Endothelial cell (in vitro differentiated cells): ENCODE data around the gene KCNJ5. TPM values are rescaled to one million over a fixed set of nuclear protein-coding genes. Genes with fewer than 3 reads are reported as not detected.

Experiments used
- DNase-seq: peaks from one replicate; pipeline ENCODE4 v3.0.0; 2021; ENCODE audit warnings: low spot score
- H3K27ac Mint-ChIP-seq: one replicate; pipeline ENCODE4 v1.8.0; 2021; ENCODE audit warnings: mixed read lengths, inconsistent platforms; ENCODE audit not compliant: unreplicated experiment
- H3K27me3 Mint-ChIP-seq: one replicate; pipeline ENCODE4 v1.8.0; 2021; ENCODE audit warnings: mild to moderate bottlenecking, moderate library complexity, mixed read lengths, inconsistent platforms; ENCODE audit not compliant: unreplicated experiment
- H3K36me3 Mint-ChIP-seq: one replicate; pipeline ENCODE4 v1.8.0; 2021; ENCODE audit warnings: mild to moderate bottlenecking, low read depth, mixed read lengths, inconsistent platforms; ENCODE audit not compliant: unreplicated experiment
- H3K4me1 Mint-ChIP-seq: one replicate; pipeline ENCODE4 v1.8.0; 2021; ENCODE audit warnings: mild to moderate bottlenecking, mixed read lengths, inconsistent platforms; ENCODE audit not compliant: unreplicated experiment
- H3K4me3 Mint-ChIP-seq: one replicate; pipeline ENCODE4 v1.8.0; 2021; ENCODE audit warnings: mild to moderate bottlenecking, mixed read lengths, inconsistent platforms; ENCODE audit not compliant: unreplicated experiment
- H3K9me3 Mint-ChIP-seq: one replicate; pipeline ENCODE4 v1.8.0; 2021; ENCODE audit warnings: mixed read lengths, inconsistent platforms; ENCODE audit not compliant: unreplicated experiment
- total RNA-seq: library from RNA; stranded (reverse); fragmentation: NEBNext Ultra II Directional; extraction: Animal tissue kit (Norgen Biotek cat#: 25700); gene quantifications from one replicate; pipeline ENCODE4 v1.2.1, GENCODE V29; 2021; ENCODE audit not compliant: unreplicated experiment
- TF ChIP-seq, protein P1 (sequence below): fragments of 200-600 bp; sonication (generic); IDR thresholded peaks from one replicate; pipeline ENCODE4 v1.5.0; 2021; ENCODE audit warnings: antibody characterized with exemption; ENCODE audit not compliant: unreplicated experiment

The KCNJ5 gene
- total RNA-seq, 1 donor from 2014 or later = 0.05 TPM

DNA sequence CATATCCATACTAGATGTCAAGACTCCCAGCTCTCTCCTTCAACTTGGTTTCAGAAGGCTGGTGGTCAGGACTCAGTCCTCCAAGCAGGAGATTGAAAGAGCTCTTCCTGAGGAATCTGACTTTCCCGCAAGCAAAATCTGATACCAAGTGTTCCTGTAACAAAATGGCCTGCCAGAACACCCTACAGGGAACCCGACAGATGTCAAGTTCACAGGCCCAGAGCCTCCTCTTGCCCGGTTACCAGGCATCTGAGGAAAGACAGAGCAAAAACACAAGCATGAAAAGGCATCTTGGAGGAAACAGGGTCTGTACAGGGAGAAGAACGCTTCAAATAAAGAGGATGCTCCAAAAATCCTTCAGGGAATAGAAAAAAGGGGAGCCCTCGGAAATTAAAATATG, 8.7 kb upstream of the KCNJ5 start:
- TF ChIP-seq, protein P1, sequence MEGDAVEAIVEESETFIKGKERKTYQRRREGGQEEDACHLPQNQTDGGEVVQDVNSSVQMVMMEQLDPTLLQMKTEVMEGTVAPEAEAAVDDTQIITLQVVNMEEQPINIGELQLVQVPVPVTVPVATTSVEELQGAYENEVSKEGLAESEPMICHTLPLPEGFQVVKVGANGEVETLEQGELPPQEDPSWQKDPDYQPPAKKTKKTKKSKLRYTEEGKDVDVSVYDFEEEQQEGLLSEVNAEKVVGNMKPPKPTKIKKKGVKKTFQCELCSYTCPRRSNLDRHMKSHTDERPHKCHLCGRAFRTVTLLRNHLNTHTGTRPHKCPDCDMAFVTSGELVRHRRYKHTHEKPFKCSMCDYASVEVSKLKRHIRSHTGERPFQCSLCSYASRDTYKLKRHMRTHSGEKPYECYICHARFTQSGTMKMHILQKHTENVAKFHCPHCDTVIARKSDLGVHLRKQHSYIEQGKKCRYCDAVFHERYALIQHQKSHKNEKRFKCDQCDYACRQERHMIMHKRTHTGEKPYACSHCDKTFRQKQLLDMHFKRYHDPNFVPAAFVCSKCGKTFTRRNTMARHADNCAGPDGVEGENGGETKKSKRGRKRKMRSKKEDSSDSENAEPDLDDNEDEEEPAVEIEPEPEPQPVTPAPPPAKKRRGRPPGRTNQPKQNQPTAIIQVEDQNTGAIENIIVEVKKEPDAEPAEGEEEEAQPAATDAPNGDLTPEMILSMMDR = no peak
- Mint-ChIP-seq H3K9me3 (no peaks in the 10 kb centered on the region), H3K36me3 (no peaks in the 10 kb centered on the region), H3K27ac (peak overlapping the region; percentile 14), H3K4me1 (peaks cover 30% of the 10 kb centered on the region), H3K4me3 (no peak overlapping the region), H3K27me3 (peaks cover 7% of the 10 kb centered on the region)
- no peak for DNase-seq

DNA sequence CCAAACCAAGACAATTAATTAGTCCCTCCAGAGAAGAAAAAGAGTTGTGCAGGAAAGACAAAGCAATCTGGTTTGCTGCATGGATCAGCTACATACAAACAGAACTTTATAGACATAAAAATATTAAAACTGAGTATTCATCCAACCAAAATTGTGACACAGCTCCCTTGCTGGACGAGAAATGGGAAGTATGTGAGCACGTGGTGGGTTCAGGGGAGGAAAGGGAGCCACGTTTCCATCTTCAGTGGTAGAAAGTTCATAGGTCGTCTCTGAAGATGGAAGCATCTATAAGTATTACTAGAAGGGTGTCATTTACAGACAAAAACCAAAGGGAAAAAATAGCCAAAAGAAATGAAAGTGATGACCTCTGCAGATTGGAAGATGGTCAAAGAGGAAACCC, 7.1 kb upstream of the KCNJ5 start:
- Mint-ChIP-seq H3K4me3 (no peak overlapping the region), H3K27me3 (peaks cover 11% of the 10 kb centered on the region), H3K27ac (no peak overlapping the region), H3K9me3 (no peaks in the 10 kb centered on the region), H3K4me1 (peaks cover 30% of the 10 kb centered on the region), H3K36me3 (no peaks in the 10 kb centered on the region)
- TF ChIP-seq, protein P1 = no peak
- no peak for DNase-seq

DNA sequence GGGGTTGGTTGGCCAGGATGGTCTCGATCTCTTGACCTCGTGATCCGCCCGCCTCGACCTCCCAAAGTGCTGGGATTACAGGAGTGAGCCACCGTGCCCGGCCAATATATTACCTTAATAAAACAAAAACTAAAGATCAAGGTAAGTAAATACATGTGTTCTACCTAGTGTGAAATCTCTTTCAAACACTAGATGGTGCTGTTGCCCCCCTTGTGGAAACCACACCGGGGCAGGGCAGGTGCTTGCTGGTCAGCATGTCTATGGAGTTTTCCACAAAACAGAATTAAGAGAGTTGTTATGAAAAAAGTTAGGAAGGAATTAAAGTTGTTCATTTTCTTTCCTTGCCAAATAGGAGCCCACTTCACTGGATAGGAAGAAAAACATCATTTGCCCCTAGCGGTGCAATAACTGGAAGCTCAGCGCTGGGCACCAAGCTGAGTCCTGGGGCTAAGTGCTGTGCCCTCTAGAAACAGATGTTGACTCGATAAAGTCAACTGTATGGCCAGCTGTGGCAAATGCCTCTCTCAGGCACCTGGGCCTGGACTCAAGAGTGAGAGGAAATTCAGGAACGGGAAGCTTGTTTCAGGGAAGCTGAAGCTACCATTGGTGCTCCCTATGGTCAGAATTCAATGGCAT, 6.3 kb upstream of the KCNJ5 start:
- peaks cover 30% of the 10 kb centered on the region for H3K4me1 Mint-ChIP-seq
- TF ChIP-seq, protein P1 = peak; percentile 89
- H3K36me3 Mint-ChIP-seq = no peaks in the 10 kb centered on the region
- DNase-seq = peak; percentile 76
- no peak overlapping the region for H3K27ac Mint-ChIP-seq
- H3K4me3 Mint-ChIP-seq = no peak overlapping the region
- no peaks in the 10 kb centered on the region for H3K9me3 Mint-ChIP-seq
- peaks cover 11% of the 10 kb centered on the region for H3K27me3 Mint-ChIP-seq

DNA sequence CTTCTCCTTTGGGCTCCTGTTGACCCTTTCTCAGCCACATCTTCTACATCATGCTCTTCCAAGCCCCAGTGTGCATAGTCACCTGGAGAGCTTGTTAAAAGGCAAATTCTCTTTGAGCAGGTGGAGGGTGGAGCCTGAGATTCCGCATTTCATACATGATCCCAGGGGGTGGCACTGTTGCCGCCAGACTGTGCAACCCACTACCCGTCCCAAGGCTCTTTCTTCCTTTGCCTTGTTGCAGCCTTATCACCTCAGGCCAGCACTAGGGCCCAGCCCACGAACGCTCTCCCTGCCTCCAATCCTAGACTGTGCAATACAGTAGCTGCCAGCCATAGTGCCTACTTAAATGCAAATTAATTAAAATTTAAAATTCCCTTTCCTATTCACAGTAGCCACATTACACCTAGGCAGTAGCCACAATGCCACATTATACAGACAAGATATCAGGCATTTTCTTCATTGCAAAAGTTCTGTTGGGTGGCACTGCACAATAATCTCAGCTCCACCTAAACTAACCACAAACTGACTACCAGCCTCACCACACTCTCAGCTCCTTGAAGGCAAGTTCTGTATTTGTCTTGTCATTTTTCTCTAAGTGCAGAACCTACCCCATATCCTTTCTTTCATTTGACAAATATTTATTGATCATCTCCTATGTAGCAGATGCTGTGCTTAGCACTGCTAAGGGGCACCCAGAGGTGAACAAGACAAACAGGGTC, 4.6 kb upstream of the KCNJ5 start:
- TF ChIP-seq, protein P1 = no peak
- H3K4me3 Mint-ChIP-seq = no peak overlapping the region
- DNase-seq = peak; percentile 38
- no peaks in the 10 kb centered on the region for H3K36me3 Mint-ChIP-seq
- H3K27me3 Mint-ChIP-seq = peaks cover 11% of the 10 kb centered on the region
- H3K9me3 Mint-ChIP-seq = no peaks in the 10 kb centered on the region
- peaks cover 26% of the 10 kb centered on the region for H3K4me1 Mint-ChIP-seq
- H3K27ac Mint-ChIP-seq = no peak overlapping the region
